Activated T-helper 9 cell treated with anti-CD3 and anti-CD28 coated beads, Interleukin-2, amount 50 U/mL, for 16 hours (primary cell): ENCODE data around the gene EDARADD.
"Not testable (repeated sequence)": the region's sequence is repeated elsewhere in the genome, so short reads cannot be mapped to it uniquely, and the experiment has no call there.

Experiments used
- DNase-seq: peaks from one replicate; pipeline ENCODE4 v3.0.0-alpha.2; 2020; ENCODE audit warnings: low read depth

The EDARADD gene

GRCh38 chr1:236489710-236490377 lies 95.8 kb downstream of the EDARADD start:
- no peak for DNase-seq

GRCh38 chr1:236491469-236492136 lies 97.5 kb downstream of the EDARADD start:
- no peak for DNase-seq

GRCh38 chr1:236492378-236492777 lies 98.3 kb downstream of the EDARADD start:
- no peak for DNase-seq

- DNase-seq, result no peak
These were observed 100.0 kb downstream of the EDARADD start for GRCh38 chr1:236494082-236494481.

GRCh38 chr1:236494586-236495466 lies 100.7 kb downstream of the EDARADD start:
- DNase-seq, result no peak

GRCh38 chr1:236495467-236496112 lies 101.5 kb downstream of the EDARADD start:
- no peak for DNase-seq

GRCh38 chr1:236497908-236498307 lies 103.8 kb downstream of the EDARADD start:
- no peak for DNase-seq

- DNase-seq, result no peak
These were observed 107.0 kb downstream of the EDARADD start for GRCh38 chr1:236501093-236501492.

- no peak for DNase-seq
These were observed 108.5 kb downstream of the EDARADD start for GRCh38 chr1:236502579-236502971.

GRCh38 chr1:236502972-236503639 lies 109.0 kb downstream of the EDARADD start:
- DNase-seq, result no peak

- DNase-seq, result not testable (repeated sequence)
These were observed 110.3 kb downstream of the EDARADD start for GRCh38 chr1:236504338-236504737.

- no peak for DNase-seq
These were observed 113.1 kb downstream of the EDARADD start for GRCh38 chr1:236507022-236507700.

- DNase-seq, result no peak
These were observed 114.5 kb downstream of the EDARADD start for GRCh38 chr1:236508593-236509027.

GRCh38 chr1:236509203-236509602 lies 115.1 kb downstream of the EDARADD start:
- no peak for DNase-seq

- DNase-seq, result no peak
These were observed 115.7 kb downstream of the EDARADD start for GRCh38 chr1:236509647-236510401.

GRCh38 chr1:236511735-236512418 lies 117.8 kb downstream of the EDARADD start:
- DNase-seq, result no peak

GRCh38 chr1:236514703-236515442 lies 120.8 kb downstream of the EDARADD start:
- DNase-seq, result no peak

- no peak for DNase-seq
These were observed 121.4 kb downstream of the EDARADD start for GRCh38 chr1:236515443-236515958.
